ENCODE measurements around the gene NHEJ1. TPM values are rescaled to one million over a fixed set of nuclear protein-coding genes. Genes with fewer than 3 reads are reported as not detected.

NHEJ1 gene
- total and polyA plus RNA-seq, 9 of the 15 experiments (the other 6 are each of a cell fraction or from before 2014, with no cell fraction given), result 9.0 to 23.7 (median 13.9) TPM

GRCh38 chr2:219176818-219177551 is 16.4 kb upstream of the NHEJ1 start, which contains the start of gene CNPPD1 (continued):
- TF ChIP-seq, protein P1, sequence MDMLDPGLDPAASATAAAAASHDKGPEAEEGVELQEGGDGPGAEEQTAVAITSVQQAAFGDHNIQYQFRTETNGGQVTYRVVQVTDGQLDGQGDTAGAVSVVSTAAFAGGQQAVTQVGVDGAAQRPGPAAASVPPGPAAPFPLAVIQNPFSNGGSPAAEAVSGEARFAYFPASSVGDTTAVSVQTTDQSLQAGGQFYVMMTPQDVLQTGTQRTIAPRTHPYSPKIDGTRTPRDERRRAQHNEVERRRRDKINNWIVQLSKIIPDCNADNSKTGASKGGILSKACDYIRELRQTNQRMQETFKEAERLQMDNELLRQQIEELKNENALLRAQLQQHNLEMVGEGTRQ (CRISPR knock-in tag; IDR thresholded peaks at IDR 0.05), result no peak
- no peak for TF ChIP-seq CBFA2T2 (conservative IDR thresholded peaks at IDR 0.05)
- no peak for TF ChIP-seq MXI1 (IDR thresholded peaks at IDR 0.05; ENCODE audit: low read depth, low read length)
- no peak for TF ChIP-seq CBFB (CRISPR knock-in tag; IDR thresholded peaks at IDR 0.05)
- no peak for TF ChIP-seq MYNN (IDR thresholded peaks at IDR 0.05)
- no peak for TF ChIP-seq MYNN (CRISPR knock-in tag; IDR thresholded peaks at IDR 0.05)
- TF ChIP-seq TAF1 (IDR thresholded peaks at IDR 0.05; ENCODE audit: control insufficient read depth, extremely low read depth, insufficient read depth, low read length, severe bottlenecking), result peak; percentile 60
- TF ChIP-seq MEIS2 (IDR thresholded peaks at IDR 0.05; ENCODE audit: partially characterized antibody), result no peak
- TF ChIP-seq GTF2B (IDR thresholded peaks at IDR 0.05; ENCODE audit: extremely low read depth, insufficient read length), result no peak
- no peak for TF ChIP-seq IFI16 (CRISPR knock-in tag; IDR thresholded peaks at IDR 0.05)
- no peak for TF ChIP-seq CREBBP (IDR thresholded peaks at IDR 0.05; ENCODE audit: low read depth, low read length)
- peak; percentile 88 for TF ChIP-seq RBFOX2 (IDR thresholded peaks at IDR 0.05; ENCODE audit: low read depth, low read length)
- peak; percentile 40 for TF ChIP-seq PHF20 (IDR thresholded peaks at IDR 0.05; ENCODE audit: partially characterized antibody)
- no peak for TF ChIP-seq ZNF696 (CRISPR knock-in tag; conservative IDR thresholded peaks at IDR 0.05)
- TF ChIP-seq KDM2B (CRISPR knock-in tag; IDR thresholded peaks at IDR 0.05), result no peak
- TF ChIP-seq ZNF79 (CRISPR knock-in tag; IDR thresholded peaks at IDR 0.05; ENCODE audit: low read depth), result no peak
- TF ChIP-seq ARID1B (IDR thresholded peaks at IDR 0.05), result no peak
- no peak for TF ChIP-seq MCM5 (IDR thresholded peaks at IDR 0.05; ENCODE audit: low read depth)
- no peak for TF ChIP-seq NR1H2 (CRISPR knock-in tag; IDR thresholded peaks at IDR 0.05)
- TF ChIP-seq, protein P2, sequence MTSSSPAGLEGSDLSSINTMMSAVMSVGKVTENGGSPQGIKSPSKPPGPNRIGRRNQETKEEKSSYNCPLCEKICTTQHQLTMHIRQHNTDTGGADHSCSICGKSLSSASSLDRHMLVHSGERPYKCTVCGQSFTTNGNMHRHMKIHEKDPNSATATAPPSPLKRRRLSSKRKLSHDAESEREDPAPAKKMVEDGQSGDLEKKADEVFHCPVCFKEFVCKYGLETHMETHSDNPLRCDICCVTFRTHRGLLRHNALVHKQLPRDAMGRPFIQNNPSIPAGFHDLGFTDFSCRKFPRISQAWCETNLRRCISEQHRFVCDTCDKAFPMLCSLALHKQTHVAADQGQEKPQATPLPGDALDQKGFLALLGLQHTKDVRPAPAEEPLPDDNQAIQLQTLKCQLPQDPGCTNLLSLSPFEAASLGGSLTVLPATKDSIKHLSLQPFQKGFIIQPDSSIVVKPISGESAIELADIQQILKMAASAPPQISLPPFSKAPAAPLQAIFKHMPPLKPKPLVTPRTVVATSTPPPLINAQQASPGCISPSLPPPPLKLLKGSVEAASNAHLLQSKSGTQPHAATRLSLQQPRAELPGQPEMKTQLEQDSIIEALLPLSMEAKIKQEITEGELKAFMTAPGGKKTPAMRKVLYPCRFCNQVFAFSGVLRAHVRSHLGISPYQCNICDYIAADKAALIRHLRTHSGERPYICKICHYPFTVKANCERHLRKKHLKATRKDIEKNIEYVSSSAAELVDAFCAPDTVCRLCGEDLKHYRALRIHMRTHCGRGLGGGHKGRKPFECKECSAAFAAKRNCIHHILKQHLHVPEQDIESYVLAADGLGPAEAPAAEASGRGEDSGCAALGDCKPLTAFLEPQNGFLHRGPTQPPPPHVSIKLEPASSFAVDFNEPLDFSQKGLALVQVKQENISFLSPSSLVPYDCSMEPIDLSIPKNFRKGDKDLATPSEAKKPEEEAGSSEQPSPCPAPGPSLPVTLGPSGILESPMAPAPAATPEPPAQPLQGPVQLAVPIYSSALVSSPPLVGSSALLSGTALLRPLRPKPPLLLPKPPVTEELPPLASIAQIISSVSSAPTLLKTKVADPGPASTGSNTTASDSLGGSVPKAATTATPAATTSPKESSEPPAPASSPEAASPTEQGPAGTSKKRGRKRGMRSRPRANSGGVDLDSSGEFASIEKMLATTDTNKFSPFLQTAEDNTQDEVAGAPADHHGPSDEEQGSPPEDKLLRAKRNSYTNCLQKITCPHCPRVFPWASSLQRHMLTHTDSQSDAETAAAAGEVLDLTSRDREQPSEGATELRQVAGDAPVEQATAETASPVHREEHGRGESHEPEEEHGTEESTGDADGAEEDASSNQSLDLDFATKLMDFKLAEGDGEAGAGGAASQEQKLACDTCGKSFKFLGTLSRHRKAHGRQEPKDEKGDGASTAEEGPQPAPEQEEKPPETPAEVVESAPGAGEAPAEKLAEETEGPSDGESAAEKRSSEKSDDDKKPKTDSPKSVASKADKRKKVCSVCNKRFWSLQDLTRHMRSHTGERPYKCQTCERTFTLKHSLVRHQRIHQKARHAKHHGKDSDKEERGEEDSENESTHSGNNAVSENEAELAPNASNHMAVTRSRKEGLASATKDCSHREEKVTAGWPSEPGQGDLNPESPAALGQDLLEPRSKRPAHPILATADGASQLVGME (CRISPR knock-in tag; IDR thresholded peaks at IDR 0.05), result no peak

Data from K562 (cell line).